HepG2 (cell line): ENCODE results near the gene SHC1. TPM values are rescaled to one million over a fixed set of nuclear protein-coding genes. Genes with fewer than 3 reads are reported as not detected.

Experiments used
- ATAC-seq: fragments of 200-7000 bp; cut with Tn5 transposase; 3 replicates; pipeline ENCODE4 v1.9.1; 2020; ENCODE audit warnings: mild to moderate bottlenecking, moderate library complexity
- BruUV-seq: library from RNA; stranded (reverse); fragments of 400-500 nt; replicated peaks from 2 replicates; lab custom pipeline; 2021; lab: Mats Ljungman, UMichigan
- CTCF ChIA-PET: fragments of 300-600 bp; formaldehyde crosslinking; extraction: SDS; loops from one replicate; lab custom pipeline; 2021; ENCODE audit warnings: low total read pairs, inconsistent platforms, low intra/inter-chr PET ratio; lab: Yijun Ruan, JAX
- POLR2A ChIA-PET: fragments of 350-600 bp; sonication (Branson Sonifier 250); formaldehyde crosslinking; loops from one replicate; lab custom pipeline; 2020; ENCODE audit warnings: antibody characterized with exemption, inconsistent platforms; lab: Yijun Ruan, JAX
- DNase-seq: peaks from one replicate; pipeline ENCODE4 v3.0.0-alpha.2; 2015; ENCODE audit warnings: low spot score
- FAIRE-seq: peaks from 3 replicates; lab custom pipeline; 2011; peaks lifted over from hg19 to GRCh38; lab: Jason Lieb, UNC
- H2AFZ ChIP-seq: one replicate; pipeline ENCODE4 v1.6.1; 2011; ENCODE audit warnings: low read length, inconsistent platforms
- H3K27ac ChIP-seq: fragments of 300-600 bp; 3 replicates; pipeline ENCODE4 v1.8.0; 2011; ENCODE audit warnings: mixed run types, mild to moderate bottlenecking, mixed read lengths, low read length, inconsistent platforms; ENCODE audit not compliant: insufficient read depth; ENCODE audit errors: extremely low read length
- H3K27me3 ChIP-seq, 2 experiments: fragments of 200-600 bp in 1 of 2; 2 replicates in 1 of 2; 3 replicates in 1 of 2; pipeline versions ENCODE4 v1.6.0 to v1.8.0; 2011; ENCODE audit warnings: low read length in 2 of 2, mild to moderate bottlenecking in 2 of 2, moderate library complexity in 2 of 2, inconsistent platforms in 1 of 2; ENCODE audit not compliant: insufficient read depth in 2 of 2, control insufficient read depth in 1 of 2
- H3K36me3 ChIP-seq, 2 experiments: fragments of 200-600 bp in 1 of 2; replicated peaks in 1 of 2; 2 replicates in 1 of 2; 3 replicates in 1 of 2; pipeline versions ENCODE4 v1.5.1 to v1.8.0; 2011; ENCODE audit warnings: low read length in 2 of 2, inconsistent platforms in 1 of 2; ENCODE audit not compliant: insufficient read depth in 2 of 2, control insufficient read depth in 1 of 2
- H3K4me1 ChIP-seq: 2 replicates; pipeline ENCODE4 v1.5.1; 2012; ENCODE audit warnings: low read length, inconsistent platforms; ENCODE audit not compliant: insufficient read depth
- H3K4me2 ChIP-seq: 2 replicates; pipeline ENCODE4 v1.6.0; 2011; ENCODE audit warnings: low read depth, low read length, inconsistent platforms
- H3K4me3 ChIP-seq, 3 experiments: fragments of 200-600 bp in 1 of 3; sonication (generic), shearing (Covaris generic) in 1 of 3; replicated peaks in 1 of 3; 2 replicates each; pipeline ENCODE4 v1.5.1; 2011 to 2016; ENCODE audit warnings: low read length in 3 of 3, inconsistent platforms in 2 of 3, low read depth in 2 of 3, mild to moderate bottlenecking in 2 of 3, control low read depth in 1 of 3, mixed read lengths in 1 of 3; ENCODE audit not compliant: insufficient read depth in 1 of 3
- H3K79me2 ChIP-seq: one replicate; pipeline ENCODE4 v1.6.1; 2011; ENCODE audit warnings: low read length, inconsistent platforms; ENCODE audit not compliant: insufficient read depth
- H3K9ac ChIP-seq: 2 replicates; pipeline ENCODE4 v1.6.0; 2011; ENCODE audit warnings: mild to moderate bottlenecking, low read depth, low read length, inconsistent platforms; ENCODE audit not compliant: insufficient read depth
- H3K9me3 ChIP-seq: 2 replicates; pipeline ENCODE4 v1.5.1; 2012; ENCODE audit warnings: mild to moderate bottlenecking, low read length
- H4K20me1 ChIP-seq: 2 replicates; pipeline ENCODE4 v1.6.0; 2011; ENCODE audit warnings: inconsistent platforms, mild to moderate bottlenecking, low read length, moderate library complexity; ENCODE audit not compliant: insufficient read depth
- AGO2 ChIP-seq: fragments of 200-400 bp; formaldehyde crosslinking; optimal IDR thresholded peaks from 2 replicates; pipeline ENCODE3; 2017; ENCODE audit warnings: mild to moderate bottlenecking, low read depth, low read length, moderate library complexity
- CTCF ChIP-seq: sonication (generic); formaldehyde crosslinking; IDR thresholded peaks from 2 replicates; pipeline ENCODE4 v1.5.0; 2020; ENCODE audit warnings: mild to moderate bottlenecking, missing genetic modification reagents, moderate library complexity
- HIC2 ChIP-seq: sonication (generic); formaldehyde crosslinking; IDR thresholded peaks from 2 replicates; pipeline ENCODE4 v1.9.0; 2022; ENCODE audit warnings: low read depth, missing genetic modification reagents
- HNRNPL ChIP-seq: fragments of 200-400 bp; formaldehyde crosslinking; IDR thresholded peaks from 2 replicates; pipeline ENCODE4 v1.6.1; 2017; ENCODE audit warnings: mild to moderate bottlenecking, low read depth, low read length
- RAD21 ChIP-seq: fragments of 450-650 bp; formaldehyde crosslinking; IDR thresholded peaks from 2 replicates; pipeline ENCODE4 v1.5.0; 2020; ENCODE audit warnings: mild to moderate bottlenecking
- STAG1 ChIP-seq: sonication (generic); formaldehyde crosslinking; IDR thresholded peaks from 2 replicates; pipeline ENCODE4 v1.4.0; 2020; ENCODE audit warnings: missing genetic modification reagents
- ZNF687 ChIP-seq: sonication (generic); formaldehyde crosslinking; IDR thresholded peaks from 2 replicates; pipeline ENCODE4 v1.5.1; 2020; ENCODE audit warnings: mild to moderate bottlenecking, missing genetic modification reagents, moderate library complexity
- ZNF878 ChIP-seq: sonication (generic); formaldehyde crosslinking; IDR thresholded peaks from 2 replicates; pipeline ENCODE4 v1.8.1; 2023; ENCODE audit warnings: mild to moderate bottlenecking, missing genetic modification reagents, moderate library complexity
- WGBS: methylation state at CpG from one replicate; pipeline ENCODE4 v1.1.6; 2017; ENCODE audit warnings: low lambda C conversion rate; 5-methylcytosine and 5-hydroxymethylcytosine counted together
- in situ Hi-C: cut with HindIII; loops from 2 replicates; pipeline ENCODE4 v1.10.0; 2017; ENCODE audit warnings: low pct_unique_long_range_greater_than_20kb; ENCODE audit not compliant: extremely low pct_ligation_motif_present
- intact Hi-C: fragments of 100-400 bp; cut with micrococcal nuclease; formaldehyde crosslinking; loops from one replicate; pipeline ENCODE4 v1.10.0; 2022; ENCODE audit not compliant: unreplicated experiment
- polyA plus RNA-seq, 8 experiments: library from polyadenylated mRNA; depleted of rRNA in 3 of 8; stranded (reverse) in 7 of 8; unstranded in 1 of 8; fragments of >200 nt; fragmentation: Illumina TruSeq in 4 of 8; extraction: Trizol in 4 of 8; gene quantifications; 2 replicates each; pipeline versions ENCODE4 v1.2.1 to v1.2.3, GENCODE V29; 2011 to 2016; ENCODE audit warnings: low read depth in 4 of 8, missing spikeins in 1 of 8, mixed read lengths in 1 of 8; ENCODE audit not compliant: insufficient read depth in 1 of 8
- total RNA-seq, 5 experiments: library from RNA; depleted of rRNA; stranded (reverse); fragments of >200 nt; fragmentation: Illumina TruSeq; extraction: Trizol; gene quantifications; 2 replicates each; pipeline ENCODE4 v1.2.3, GENCODE V29; 2016; ENCODE audit warnings: low read depth in 1 of 5

The SHC1 gene
- total and polyA plus RNA-seq, 2 of the 13 experiments (the other 11 are each of a cell fraction or from before 2014, with no cell fraction given) = 52.0 to 137 TPM

- 97% methylated on average over 11 of the region's 14 CpGs for WGBS
- POLR2A ChIA-PET = interaction anchor here (0.9 to 4.2 kb wide), 9 partner anchors 8 to 92 kb away, joined by 3 to 34 read pairs (median 4); partner anchors contain the start of genes FLAD1, PBXIP1 and SHC1
- FAIRE-seq = no peak
- no peak overlapping the region for H3K27ac ChIP-seq
- in situ Hi-C loops = no loop called here
- no peaks in the 10 kb centered on the region for H4K20me1 ChIP-seq
- no peak overlapping the region for H3K4me3 ChIP-seq
- H3K9me3 ChIP-seq = no peaks in the 10 kb centered on the region
- H2AFZ ChIP-seq = no peak overlapping the region
- H3K36me3 ChIP-seq = peaks cover 4 to 15% of the 10 kb centered on the region in 2 experiments; a peak in 2 of 5 replicates
- BruUV-seq = no TSS peak
- peaks cover 17% of the 10 kb centered on the region for H3K4me1 ChIP-seq
- no peaks in the 10 kb centered on the region for H3K79me2 ChIP-seq
- no peak for DNase-seq
- CTCF ChIA-PET = interaction anchor here (1.2 kb wide), 1 partner anchor 24 kb away, joined by 10 read pairs; no protein-coding TSS in a partner anchor
- TF ChIP-seq AGO2 (peak; percentile 9), ZNF878 (CRISPR knock-in tag) (no peak), STAG1 (no peak), HIC2 (peak; percentile 30; the same call in 1 of the 2 replicates), ZNF687 (peak; percentile 33; the same call in 1 of the 2 replicates), RAD21 (CRISPR knock-in tag) (0 out of 2 replicates have a peak, but pooled peaks have one; percentile 33), CTCF (peak; percentile 47), HNRNPL (peak; percentile 71; the same call in 1 of the 2 replicates)
- H3K9ac ChIP-seq = no peak overlapping the region
- intact Hi-C loops = no loop called here
- no peaks in the 10 kb centered on the region for H3K27me3 ChIP-seq
- ATAC-seq = peak; percentile 63
- H3K4me2 ChIP-seq = no peak overlapping the region
Observed at GRCh38 chr1:154992721-154993571, 22.4 kb upstream of the SHC1 start.
